Astrocyte (in vitro differentiated cells and primary cell): ENCODE data around the gene GAS6. TPM values are rescaled to one million over a fixed set of nuclear protein-coding genes. Genes with fewer than 3 reads are reported as not detected.

Source experiments
- DNase-seq: peaks from one replicate; pipeline ENCODE4 v3.0.0-alpha.2; 2010; ENCODE audit warnings: low read depth
- FAIRE-seq: peaks from 2 replicates; lab custom pipeline; 2011; peaks lifted over from hg19 to GRCh38; lab: Jason Lieb, UNC
- H2AFZ ChIP-seq: 2 replicates; pipeline ENCODE4 v1.6.0; 2012; ENCODE audit warnings: low read depth, low read length, inconsistent platforms
- H3K27ac ChIP-seq: 2 replicates; pipeline ENCODE4 v1.5.1; 2011; ENCODE audit warnings: low read depth, low read length, inconsistent platforms
- H3K27me3 ChIP-seq: 2 replicates; pipeline ENCODE4 v1.6.0; 2011; ENCODE audit warnings: low read length, inconsistent platforms; ENCODE audit not compliant: insufficient read depth
- H3K36me3 ChIP-seq: 2 replicates; pipeline ENCODE4 v1.5.1; 2011; ENCODE audit warnings: low read length, inconsistent platforms; ENCODE audit not compliant: insufficient read depth
- H3K4me1 ChIP-seq: 2 replicates; pipeline ENCODE4 v1.5.1; 2011; ENCODE audit warnings: low read length, inconsistent platforms; ENCODE audit not compliant: insufficient read depth
- H3K4me2 ChIP-seq: 2 replicates; pipeline ENCODE4 v1.6.0; 2012; ENCODE audit warnings: low read length, inconsistent platforms
- H3K4me3 ChIP-seq: 2 replicates; pipeline ENCODE4 v1.5.1; 2011; ENCODE audit warnings: low read depth, mild to moderate bottlenecking, low read length, inconsistent platforms; ENCODE audit not compliant: insufficient read depth
- H3K79me2 ChIP-seq: 2 replicates; pipeline ENCODE4 v1.6.0; 2012; ENCODE audit warnings: mild to moderate bottlenecking, low read length, inconsistent platforms; ENCODE audit not compliant: insufficient read depth
- H3K9ac ChIP-seq: 2 replicates; pipeline ENCODE4 v1.6.0; 2012; ENCODE audit warnings: mild to moderate bottlenecking, low read length, inconsistent platforms
- H3K9me3 ChIP-seq: 2 replicates; pipeline ENCODE4 v1.5.1; 2012; ENCODE audit warnings: low read depth, mild to moderate bottlenecking, low read length, inconsistent platforms; ENCODE audit not compliant: insufficient read depth
- H4K20me1 ChIP-seq: 2 replicates; pipeline ENCODE4 v1.6.0; 2012; ENCODE audit warnings: low read length, inconsistent platforms; ENCODE audit not compliant: insufficient read depth
- H3K27ac Mint-ChIP-seq: one replicate; pipeline ENCODE4 v1.8.0; 2021; ENCODE audit warnings: mild to moderate bottlenecking, mixed read lengths; ENCODE audit not compliant: unreplicated experiment
- H3K27me3 Mint-ChIP-seq: one replicate; pipeline ENCODE4 v1.8.0; 2021; ENCODE audit warnings: low read depth, mixed read lengths; ENCODE audit not compliant: unreplicated experiment
- H3K36me3 Mint-ChIP-seq: one replicate; pipeline ENCODE4 v1.8.0; 2021; ENCODE audit warnings: low read depth, mixed read lengths; ENCODE audit not compliant: unreplicated experiment
- H3K4me1 Mint-ChIP-seq: one replicate; pipeline ENCODE4 v1.8.0; 2021; ENCODE audit warnings: low read depth, mixed read lengths; ENCODE audit not compliant: unreplicated experiment
- H3K4me3 Mint-ChIP-seq: one replicate; pipeline ENCODE4 v1.8.0; 2021; ENCODE audit warnings: mild to moderate bottlenecking, moderate library complexity, mixed read lengths; ENCODE audit not compliant: unreplicated experiment
- H3K9me3 Mint-ChIP-seq: one replicate; pipeline ENCODE4 v1.8.0; 2021; ENCODE audit warnings: mild to moderate bottlenecking, mixed read lengths; ENCODE audit not compliant: unreplicated experiment
- CTCF ChIP-seq: IDR thresholded peaks from 2 replicates; pipeline ENCODE4 v1.5.1; 2011; ENCODE audit warnings: low read depth, mild to moderate bottlenecking, inconsistent platforms, low read length, moderate library complexity; ENCODE audit not compliant: insufficient read depth
- EZH2 ChIP-seq: IDR thresholded peaks from 2 replicates; pipeline ENCODE4 v1.6.1; 2012; ENCODE audit warnings: mild to moderate bottlenecking, low read length, inconsistent platforms; ENCODE audit not compliant: insufficient read depth
- total RNA-seq: library from RNA; stranded (reverse); gene quantifications from 2 replicates; pipeline ENCODE4 v1.2.1, GENCODE V29; 2021

The GAS6 gene
- total RNA-seq, 1 donor from 2014 or later, result 287 TPM

DNA sequence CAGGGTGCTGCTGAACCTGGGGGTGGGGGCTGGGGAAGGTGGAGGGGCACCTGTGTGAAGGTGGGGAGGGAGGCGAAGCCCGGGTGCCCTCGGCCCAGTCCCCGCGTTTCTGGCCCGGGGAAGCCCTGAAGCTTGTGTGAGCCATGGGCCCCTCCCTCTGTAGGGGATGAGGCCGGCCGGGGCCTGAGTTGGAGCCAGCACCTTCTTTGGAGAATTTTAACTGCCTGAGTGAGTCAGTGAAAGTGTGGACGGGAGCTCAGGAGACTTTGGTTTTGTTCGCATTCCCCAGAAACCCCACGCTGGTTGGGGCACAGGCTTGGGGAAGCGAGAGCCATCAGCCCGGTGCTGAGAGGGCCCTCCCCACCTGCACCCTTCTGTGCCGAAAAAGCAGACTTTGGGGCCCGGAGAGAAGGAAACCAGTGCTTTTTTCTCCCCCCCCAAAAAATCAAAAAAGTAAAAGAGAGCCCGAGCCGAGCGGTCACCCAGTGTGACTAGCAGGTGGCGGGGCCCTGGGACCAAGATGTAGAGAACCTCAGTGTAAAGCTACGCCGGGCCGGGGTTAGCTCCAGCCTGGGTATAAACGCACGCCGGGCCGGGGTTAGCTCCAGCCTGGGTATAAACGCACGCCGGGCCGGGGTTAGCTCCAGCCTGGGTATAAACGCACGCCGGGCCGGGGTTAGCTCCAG, 59.7 kb downstream of the GAS6 start:
- DNase-seq (peak; percentile 42), FAIRE-seq (no peak)
- Mint-ChIP-seq H3K4me1 (peaks cover 4% of the 10 kb centered on the region), H3K4me3 (no peak overlapping the region), H3K27ac (no peak overlapping the region), H3K9me3 (peaks cover 5% of the 10 kb centered on the region), H3K36me3 (no peaks in the 10 kb centered on the region), H3K27me3 (peaks cover 6% of the 10 kb centered on the region)
- TF ChIP-seq EZH2 (no peak), CTCF (no peak)
- H3K4me3 ChIP-seq, result no peak overlapping the region
- no peaks in the 10 kb centered on the region for H3K36me3 ChIP-seq
- no peak overlapping the region for H3K9ac ChIP-seq
- H2AFZ ChIP-seq, result no peak overlapping the region
- H3K27ac ChIP-seq, result no peak overlapping the region
- peaks cover 7% of the 10 kb centered on the region for H3K4me1 ChIP-seq
- H3K79me2 ChIP-seq, result no peaks in the 10 kb centered on the region
- no peaks in the 10 kb centered on the region for H3K27me3 ChIP-seq
- no peaks in the 10 kb centered on the region for H4K20me1 ChIP-seq
- H3K4me2 ChIP-seq, result no peak overlapping the region
- peaks cover 11% of the 10 kb centered on the region for H3K9me3 ChIP-seq

DNA sequence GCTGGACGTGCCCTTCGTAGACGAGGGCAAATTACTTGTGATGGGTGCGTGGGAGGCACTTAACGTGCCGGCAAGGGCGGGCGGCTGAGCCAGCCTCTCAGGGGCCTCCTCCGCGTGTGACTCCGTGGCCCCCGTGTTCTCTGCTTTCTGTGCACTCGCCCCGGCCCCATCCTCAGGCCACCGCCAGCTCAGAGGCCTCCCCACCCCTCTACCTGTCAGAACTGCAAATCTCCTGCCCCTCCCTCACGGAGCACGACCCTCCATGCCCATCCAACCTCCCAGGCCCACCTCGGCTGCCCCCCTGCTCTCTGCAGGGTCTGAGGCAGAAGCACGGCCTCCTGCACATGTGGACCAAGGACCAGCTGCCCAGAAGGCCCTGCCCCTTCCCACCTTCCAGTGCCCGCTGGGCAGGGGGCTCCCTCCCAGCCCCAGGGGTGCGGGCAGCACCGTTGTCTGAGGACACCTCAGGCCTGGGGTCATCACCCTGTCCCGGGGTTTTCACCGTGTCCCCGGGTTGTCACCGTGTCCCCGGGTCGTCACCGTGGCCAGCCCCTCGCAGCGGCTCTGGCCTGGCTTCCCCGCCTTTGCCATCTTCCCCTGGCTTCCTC, 60.4 kb downstream of the GAS6 start:
- no peaks in the 10 kb centered on the region for H3K27me3 ChIP-seq
- Mint-ChIP-seq H3K27ac (no peak overlapping the region), H3K27me3 (peaks cover 9% of the 10 kb centered on the region), H3K9me3 (peaks cover 4% of the 10 kb centered on the region), H3K4me3 (no peak overlapping the region), H3K4me1 (peaks cover 4% of the 10 kb centered on the region), H3K36me3 (no peaks in the 10 kb centered on the region)
- no peak overlapping the region for H3K9ac ChIP-seq
- H4K20me1 ChIP-seq, result no peaks in the 10 kb centered on the region
- no peak overlapping the region for H3K4me2 ChIP-seq
- no peak for FAIRE-seq
- no peak for DNase-seq
- no peak overlapping the region for H3K4me3 ChIP-seq
- H3K4me1 ChIP-seq, result peaks cover 7% of the 10 kb centered on the region
- H3K79me2 ChIP-seq, result no peaks in the 10 kb centered on the region
- TF ChIP-seq EZH2 (no peak), CTCF (no peak)
- H3K27ac ChIP-seq, result no peak overlapping the region
- no peak overlapping the region for H2AFZ ChIP-seq
- H3K9me3 ChIP-seq, result peaks cover 8% of the 10 kb centered on the region
- H3K36me3 ChIP-seq, result no peaks in the 10 kb centered on the region

GRCh38 chr13:113802761-113803160, 61.1 kb downstream of the GAS6 start:
- Mint-ChIP-seq H3K4me1 (peaks cover 4% of the 10 kb centered on the region), H3K36me3 (no peaks in the 10 kb centered on the region), H3K9me3 (no peaks in the 10 kb centered on the region), H3K27me3 (peaks cover 9% of the 10 kb centered on the region), H3K27ac (no peak overlapping the region), H3K4me3 (no peak overlapping the region)
- Histone ChIP-seq H3K9me3 (peaks cover under 1% of the 10 kb centered on the region), H3K9ac (no peak overlapping the region), H4K20me1 (no peaks in the 10 kb centered on the region), H3K36me3 (no peaks in the 10 kb centered on the region), H3K27ac (no peak overlapping the region), H3K79me2 (no peaks in the 10 kb centered on the region), H2AFZ (no peak overlapping the region), H3K4me3 (no peak overlapping the region), H3K4me2 (no peak overlapping the region), H3K27me3 (no peaks in the 10 kb centered on the region), H3K4me1 (peaks cover 7% of the 10 kb centered on the region)
- FAIRE-seq (no peak), DNase-seq (no peak)
- TF ChIP-seq EZH2 (no peak), CTCF (no peak)
